HG03060 (cell line): Measurements from ENCODE around the gene TMEM80.
A peak's percentile ranks its signal among the peaks of the same experiment; 100 is the strongest.
"Not testable (repeated sequence)": the region's sequence is repeated elsewhere in the genome, so short reads cannot be mapped to it uniquely, and the experiment has no call there.

ENCODE experiments used
- ATAC-seq: cut with Tn5 transposase; IDR thresholded peaks from one replicate; pipeline ENCODE4 v1.9.1; 2021; ENCODE audit warnings: low read depth, moderate number of reproducible peaks; ENCODE audit not compliant: unreplicated experiment

Gene TMEM80

GRCh38 chr11:695538-696248, at the start of gene TMEM80:
Gene TMEM80, plus strand, starts transcription at chr11:695816. Its CDS starts 12 bp downstream, at chr11:695828.
- peak; percentile 52 for ATAC-seq

GRCh38 chr11:646214-646613, 49.4 kb upstream of the TMEM80 start:
- no peak for ATAC-seq

GRCh38 chr11:647672-648158, 47.9 kb upstream of the TMEM80 start:
- not testable (repeated sequence) for ATAC-seq

- ATAC-seq, result no peak
Observed at GRCh38 chr11:650482-650881, 45.1 kb upstream of the TMEM80 start.

- not testable (repeated sequence) for ATAC-seq
Observed at GRCh38 chr11:653136-653535, 42.5 kb upstream of the TMEM80 start.

- ATAC-seq, result no peak
Observed at GRCh38 chr11:653837-654236, 41.8 kb upstream of the TMEM80 start.

- not testable (repeated sequence) for ATAC-seq
Observed at GRCh38 chr11:654444-654843, 41.2 kb upstream of the TMEM80 start.

GRCh38 chr11:655036-655726, 40.4 kb upstream of the TMEM80 start:
- ATAC-seq, result no peak

GRCh38 chr11:656426-656825, 39.2 kb upstream of the TMEM80 start:
- no peak for ATAC-seq

GRCh38 chr11:656866-657265, 38.8 kb upstream of the TMEM80 start:
- no peak for ATAC-seq

GRCh38 chr11:657691-658126, 37.9 kb upstream of the TMEM80 start:
- no peak for ATAC-seq

GRCh38 chr11:659532-660085, 36.0 kb upstream of the TMEM80 start:
- no peak for ATAC-seq

- ATAC-seq, result no peak
Observed at GRCh38 chr11:660281-660680, 35.3 kb upstream of the TMEM80 start.

- ATAC-seq, result no peak
Observed at GRCh38 chr11:660681-661444, 34.8 kb upstream of the TMEM80 start.

- ATAC-seq, result no peak
Observed at GRCh38 chr11:662689-663274, 32.8 kb upstream of the TMEM80 start.

- no peak for ATAC-seq
Observed at GRCh38 chr11:665062-665703, 30.4 kb upstream of the TMEM80 start.

GRCh38 chr11:665704-666281, 29.8 kb upstream of the TMEM80 start:
- ATAC-seq, result no peak

- ATAC-seq, result no peak
Observed at GRCh38 chr11:673866-674265, 21.8 kb upstream of the TMEM80 start.

- ATAC-seq, result no peak
Observed at GRCh38 chr11:674406-674805, 21.2 kb upstream of the TMEM80 start.

- no peak for ATAC-seq
Observed at GRCh38 chr11:678297-678696, 17.3 kb upstream of the TMEM80 start.
